HepG2 (cell line): ENCODE measurements around the gene MYBL2. TPM values are rescaled to one million over a fixed set of nuclear protein-coding genes. Genes with fewer than 3 reads are reported as not detected.

Experiments used
- ARID3A ChIP-seq: IDR thresholded peaks from 2 replicates; pipeline ENCODE4 v1.6.1; 2012; ENCODE audit warnings: low read depth, low read length, improper control_type of control experiment
- CBX5 ChIP-seq: sonication (generic); formaldehyde crosslinking; IDR thresholded peaks from 2 replicates; pipeline ENCODE4 v1.4.0; 2020; ENCODE audit warnings: missing genetic modification reagents, borderline replicate concordance
- CEBPZ ChIP-seq: IDR thresholded peaks from 2 replicates; pipeline ENCODE4 v1.6.1; 2012; ENCODE audit warnings: low read length, improper control_type of control experiment
- CENPBD1 ChIP-seq: sonication (generic); formaldehyde crosslinking; IDR thresholded peaks from 2 replicates; pipeline ENCODE4 v1.8.0; 2022; ENCODE audit warnings: missing genetic modification reagents, low read depth, mild to moderate bottlenecking, borderline replicate concordance
- HDAC1 ChIP-seq: sonication (generic); formaldehyde crosslinking; IDR thresholded peaks from 2 replicates; pipeline ENCODE4 v1.5.1; 2020; ENCODE audit warnings: mild to moderate bottlenecking, missing genetic modification reagents
- PATZ1 ChIP-seq: sonication (generic); formaldehyde crosslinking; IDR thresholded peaks from 2 replicates; pipeline ENCODE4 v1.4.0; 2020; ENCODE audit warnings: missing genetic modification reagents
- PAX8 ChIP-seq: sonication (generic); formaldehyde crosslinking; IDR thresholded peaks from 2 replicates; pipeline ENCODE4 v1.8.0; 2022; ENCODE audit warnings: mild to moderate bottlenecking, missing genetic modification reagents, borderline replicate concordance
- RBAK ChIP-seq: sonication (generic); formaldehyde crosslinking; IDR thresholded peaks from 2 replicates; pipeline ENCODE4 v1.5.1; 2020; ENCODE audit warnings: mild to moderate bottlenecking, missing genetic modification reagents
- RFXAP ChIP-seq: sonication (generic); formaldehyde crosslinking; IDR thresholded peaks from 2 replicates; pipeline ENCODE4 v1.4.0; 2020; ENCODE audit warnings: missing genetic modification reagents, borderline replicate concordance
- SUZ12 ChIP-seq: fragments of 150-350 bp; IDR thresholded peaks from 2 replicates; pipeline ENCODE4 v1.6.1; 2014; ENCODE audit warnings: low read depth, low read length
- ZNF142 ChIP-seq: sonication (generic); formaldehyde crosslinking; IDR thresholded peaks from 2 replicates; pipeline ENCODE4 v1.4.0; 2020; ENCODE audit warnings: missing genetic modification reagents
- ZNF441 ChIP-seq: sonication (generic); formaldehyde crosslinking; IDR thresholded peaks from 2 replicates; pipeline ENCODE4 v1.7.0; 2021; ENCODE audit warnings: missing genetic modification reagents, borderline replicate concordance
- polyA plus RNA-seq, 8 experiments: library from polyadenylated mRNA; depleted of rRNA in 3 of 8; stranded (reverse) in 7 of 8; unstranded in 1 of 8; fragments of >200 nt; fragmentation: Illumina TruSeq in 4 of 8; extraction: Trizol in 4 of 8; gene quantifications; 2 replicates each; pipeline versions ENCODE4 v1.2.1 to v1.2.3, GENCODE V29; 2011 to 2016; ENCODE audit warnings: low read depth in 4 of 8, missing spikeins in 1 of 8, mixed read lengths in 1 of 8; ENCODE audit not compliant: insufficient read depth in 1 of 8
- total RNA-seq, 5 experiments: library from RNA; depleted of rRNA; stranded (reverse); fragments of >200 nt; fragmentation: Illumina TruSeq; extraction: Trizol; gene quantifications; 2 replicates each; pipeline ENCODE4 v1.2.3, GENCODE V29; 2016; ENCODE audit warnings: low read depth in 1 of 5

Gene MYBL2
- total and polyA plus RNA-seq, 2 of the 13 experiments (the other 11 are each of a cell fraction or from before 2014, with no cell fraction given) = 11.9 to 66.2 TPM

- TF ChIP-seq ZNF142 (CRISPR knock-in tag) (no peak), HDAC1 (no peak), CEBPZ (no peak), ARID3A (no peak), ZNF441 (CRISPR knock-in tag) (no peak), PAX8 (CRISPR knock-in tag) (no peak), SUZ12 (no peak), RBAK (CRISPR knock-in tag) (no peak), CBX5 (CRISPR knock-in tag) (no peak), CENPBD1 (CRISPR knock-in tag) (no peak), RFXAP (CRISPR knock-in tag) (no peak), PATZ1 (no peak)
Observed at GRCh38 chr20:43739148-43739749, 72.3 kb downstream of the MYBL2 start (continued).
